Ishikawa (cell line): ENCODE data around the gene NDFIP1.

Source experiments
- CEBPB ChIP-seq: IDR thresholded peaks from 2 replicates; pipeline ENCODE4 v1.6.1; 2012
- CREB1 ChIP-seq: IDR thresholded peaks from 2 replicates; pipeline ENCODE4 v1.6.1; 2012; ENCODE audit warnings: low read depth
- EP300 ChIP-seq: IDR thresholded peaks from 2 replicates; pipeline ENCODE4 v1.6.1; 2012; ENCODE audit warnings: borderline replicate concordance
- FOXM1 ChIP-seq: IDR thresholded peaks from 2 replicates; pipeline ENCODE4 v1.6.1; 2012; ENCODE audit warnings: low read depth, borderline replicate concordance
- MAX ChIP-seq: IDR thresholded peaks from 2 replicates; pipeline ENCODE4 v1.6.1; 2012
- RAD21 ChIP-seq: IDR thresholded peaks from 2 replicates; pipeline ENCODE4 v1.6.1; 2012; ENCODE audit warnings: low read depth
- REST ChIP-seq: IDR thresholded peaks from 2 replicates; pipeline ENCODE4 v1.6.1; 2012; ENCODE audit warnings: low read depth, mild to moderate bottlenecking
- TEAD4 ChIP-seq: IDR thresholded peaks from 2 replicates; pipeline ENCODE4 v1.6.1; 2012

GRCh38 chr5:142063878-142064331 is 44.7 kb upstream of the NDFIP1 start:
- no peak for TF ChIP-seq RAD21
- peak; percentile 37; the same call in 1 of the 2 replicates for TF ChIP-seq MAX
- no peak for TF ChIP-seq FOXM1
- no peak for TF ChIP-seq CREB1
- TF ChIP-seq REST = no peak
- TF ChIP-seq EP300 = no peak
- no peak for TF ChIP-seq CEBPB
- no peak for TF ChIP-seq TEAD4
